ENCODE results near the gene MRPL42. TPM values are rescaled to one million over a fixed set of nuclear protein-coding genes. Genes with fewer than 3 reads are reported as not detected.
A peak's percentile ranks its signal among the peaks of the same experiment; 100 is the strongest.

Gene MRPL42
- total RNA-seq, 2 donors from 2014 or later: 34.7 to 39.9 TPM

DNA sequence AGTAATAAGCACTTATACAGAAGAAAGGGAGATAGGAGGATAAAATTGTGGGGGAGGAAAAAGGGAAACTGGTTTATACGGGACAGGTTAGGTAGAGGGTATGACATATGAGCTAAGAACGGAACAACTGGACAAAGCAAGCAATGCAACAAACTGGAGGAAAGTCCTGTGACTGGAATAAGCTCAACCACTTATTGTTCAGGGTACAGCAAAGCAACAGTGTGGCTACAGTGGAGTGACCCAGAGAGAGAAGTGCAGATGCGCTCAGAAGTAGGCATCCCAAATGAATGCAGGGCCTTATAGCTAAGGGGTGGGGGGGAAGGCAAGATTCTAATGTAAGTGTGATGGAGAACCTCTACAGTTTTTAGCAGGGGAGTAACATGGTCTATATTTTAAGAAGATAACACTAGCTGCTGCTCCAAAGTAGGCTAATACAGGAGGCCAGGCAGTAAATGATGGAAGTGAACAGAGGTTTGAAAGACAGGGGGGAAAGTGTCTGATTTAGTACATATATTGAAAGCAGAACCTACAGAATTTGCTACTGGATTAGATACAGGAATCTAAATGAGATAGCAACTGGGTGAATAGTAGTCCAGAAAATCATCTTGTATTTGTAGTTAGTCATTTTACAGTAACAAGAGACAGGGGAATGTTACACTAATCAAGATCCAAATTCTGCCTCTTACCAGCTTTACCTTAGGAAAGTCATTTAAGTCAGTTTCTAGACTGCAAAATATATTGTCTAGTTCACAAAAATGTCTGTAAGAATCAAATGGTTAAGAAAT lies 28.9 kb upstream of the MRPL42 start:
- Mint-ChIP-seq H3K4me3 (peak overlapping the region; percentile 95), H3K36me3 (ENCODE audit: low read depth) (no peaks in the 10 kb centered on the region), H3K27ac (peak overlapping the region; percentile 89), H3K4me1 (peaks cover 63% of the 10 kb centered on the region), H3K27me3 (no peaks in the 10 kb centered on the region)
- ATAC-seq: no peak
- H3K9me3 ChIP-seq (ENCODE audit: control insufficient read depth, low read length, poor library complexity, severe bottlenecking): no peaks in the 10 kb centered on the region
- no peak for DNase-seq

DNA sequence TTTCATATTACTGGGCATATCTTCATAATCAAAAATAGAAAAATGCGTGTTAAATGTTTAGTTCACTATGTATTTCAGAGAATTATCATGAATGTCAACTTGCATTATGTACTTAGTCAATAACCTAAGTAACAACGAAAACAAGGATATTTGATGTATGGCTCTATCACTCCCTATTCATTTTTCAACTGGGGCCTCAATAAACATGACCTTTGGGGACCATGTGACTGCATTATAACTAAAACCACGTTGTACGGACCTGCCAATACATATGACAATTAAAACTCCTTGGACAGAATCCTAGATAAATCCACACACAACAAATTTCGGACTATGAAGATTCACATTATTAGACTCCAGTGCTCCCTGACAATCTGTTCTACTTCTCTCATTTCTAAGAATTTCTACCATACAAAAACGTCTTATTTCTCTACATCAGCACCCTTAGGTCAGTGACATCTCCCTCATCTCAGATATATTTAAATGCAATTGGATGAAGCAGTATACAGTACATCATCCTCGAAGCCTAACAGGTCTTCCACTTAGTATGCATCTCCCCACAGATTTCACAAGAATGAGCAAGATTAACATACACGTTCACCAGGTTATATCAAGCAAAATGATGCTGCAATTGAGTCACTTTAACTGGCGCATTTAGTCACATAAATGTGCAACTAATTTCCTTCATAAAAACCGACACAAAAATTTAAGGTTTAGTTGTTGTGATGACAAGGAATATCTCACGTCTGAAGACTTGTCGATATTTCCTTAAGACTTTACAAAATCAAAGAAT lies 27.1 kb upstream of the MRPL42 start:
- Mint-ChIP-seq H3K36me3 (ENCODE audit: low read depth) (no peaks in the 10 kb centered on the region), H3K27me3 (no peaks in the 10 kb centered on the region), H3K27ac (peak overlapping the region; percentile 97), H3K4me3 (peak overlapping the region; percentile 95), H3K4me1 (peaks cover 55% of the 10 kb centered on the region)
- no peak for DNase-seq
- H3K9me3 ChIP-seq (ENCODE audit: control insufficient read depth, low read length, poor library complexity, severe bottlenecking): no peaks in the 10 kb centered on the region
- no peak for ATAC-seq

DNA sequence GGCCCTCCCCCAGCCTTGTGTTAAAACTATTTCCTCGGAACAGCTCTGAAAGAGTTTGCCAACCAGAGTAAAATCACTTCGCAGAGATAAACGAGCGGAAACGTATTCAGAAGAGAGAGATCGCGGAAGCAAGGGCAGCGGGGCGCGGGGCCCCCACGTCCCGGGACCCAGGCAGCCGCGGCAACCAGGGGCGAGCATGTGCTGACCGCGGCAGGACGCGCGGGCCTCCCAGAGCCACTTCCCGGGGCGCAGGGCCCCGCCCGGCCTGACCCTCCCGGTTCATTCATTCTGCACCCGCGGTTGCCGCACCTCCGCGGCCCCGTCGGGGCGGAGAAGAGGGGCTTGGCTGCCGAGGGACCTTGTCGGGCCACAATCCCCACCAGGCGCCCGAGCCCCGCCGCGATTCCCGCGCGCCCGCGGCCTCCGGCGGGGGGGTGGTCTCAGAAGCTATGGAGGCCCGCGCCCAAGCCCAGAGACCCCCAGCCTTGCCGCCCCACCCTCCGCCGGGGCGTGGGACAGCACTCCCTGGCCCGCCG lies 26.2 kb upstream of the MRPL42 start:
- peak overlapping the region; percentile 95 for H3K4me3 Mint-ChIP-seq
- no peak for ATAC-seq
- H3K36me3 Mint-ChIP-seq (ENCODE audit: low read depth): no peaks in the 10 kb centered on the region
- DNase-seq: peak; percentile 17 to 38 (median 34)
- H3K4me1 Mint-ChIP-seq: peaks cover 51% of the 10 kb centered on the region
- no peaks in the 10 kb centered on the region for H3K9me3 ChIP-seq (ENCODE audit: control insufficient read depth, low read length, poor library complexity, severe bottlenecking)
- H3K27me3 Mint-ChIP-seq: no peaks in the 10 kb centered on the region
- H3K27ac Mint-ChIP-seq: peak overlapping the region; percentile 99

DNA sequence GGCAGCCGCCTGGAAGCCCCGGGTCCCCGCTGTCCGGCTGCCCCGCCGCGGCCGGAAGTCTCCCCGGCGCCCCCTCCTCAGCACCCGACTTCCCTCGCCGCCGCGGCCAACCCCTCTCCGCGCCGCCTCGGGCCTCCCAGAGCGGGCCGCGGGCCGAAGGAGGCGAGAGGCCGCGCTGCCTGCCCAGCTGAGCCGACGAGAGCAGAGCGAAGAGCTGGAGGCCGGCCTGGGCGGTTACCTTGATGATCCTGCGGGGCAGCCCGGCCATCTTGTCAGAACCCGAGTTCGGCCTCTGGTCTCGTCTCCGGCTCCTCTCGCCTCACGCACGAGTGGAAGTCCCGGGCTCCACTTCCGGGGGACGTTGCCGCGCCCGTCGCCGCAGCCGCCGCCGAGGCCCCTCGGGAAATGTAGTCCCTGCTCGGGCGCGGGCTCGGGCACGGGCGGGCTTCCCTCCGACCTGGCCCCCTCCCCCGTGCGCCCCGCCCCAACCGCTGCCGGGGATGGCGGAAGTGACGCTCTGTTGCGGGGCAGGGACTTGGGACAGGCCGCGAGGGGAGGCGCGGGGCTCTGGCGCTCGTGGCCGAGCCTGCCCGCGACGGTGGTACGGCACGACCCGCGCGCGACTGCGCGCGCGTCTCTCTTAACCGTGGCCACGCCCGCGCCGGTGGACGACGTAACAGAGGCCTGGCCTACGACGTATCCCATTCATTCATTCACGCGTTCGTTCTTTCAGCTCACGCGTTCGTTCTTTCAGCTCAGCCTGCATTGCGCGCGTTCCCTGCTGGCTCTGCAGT lies 25.5 kb upstream of the MRPL42 start, which contains the start of gene UBE2N:
TSS of gene UBE2N (minus strand) at position 331 of the 794 bp plus-strand sequence. CDS start at position 268, 63 bp downstream.
- ATAC-seq (peak; percentile 85), DNase-seq (peak; percentile 96 to 98 (median 96))
- peak within 1 kb of the TSS; percentile 99 for H3K27ac Mint-ChIP-seq
- H3K36me3 Mint-ChIP-seq (ENCODE audit: low read depth): no peaks in the 10 kb centered on the region
- H3K4me1 Mint-ChIP-seq: peaks cover 44% of the 10 kb centered on the region
- H3K4me3 Mint-ChIP-seq: peak within 1 kb of the TSS; percentile 97
- H3K9me3 ChIP-seq (ENCODE audit: control insufficient read depth, low read length, poor library complexity, severe bottlenecking): no peaks in the 10 kb centered on the region
- no peaks in the 10 kb centered on the region for H3K27me3 Mint-ChIP-seq

DNA sequence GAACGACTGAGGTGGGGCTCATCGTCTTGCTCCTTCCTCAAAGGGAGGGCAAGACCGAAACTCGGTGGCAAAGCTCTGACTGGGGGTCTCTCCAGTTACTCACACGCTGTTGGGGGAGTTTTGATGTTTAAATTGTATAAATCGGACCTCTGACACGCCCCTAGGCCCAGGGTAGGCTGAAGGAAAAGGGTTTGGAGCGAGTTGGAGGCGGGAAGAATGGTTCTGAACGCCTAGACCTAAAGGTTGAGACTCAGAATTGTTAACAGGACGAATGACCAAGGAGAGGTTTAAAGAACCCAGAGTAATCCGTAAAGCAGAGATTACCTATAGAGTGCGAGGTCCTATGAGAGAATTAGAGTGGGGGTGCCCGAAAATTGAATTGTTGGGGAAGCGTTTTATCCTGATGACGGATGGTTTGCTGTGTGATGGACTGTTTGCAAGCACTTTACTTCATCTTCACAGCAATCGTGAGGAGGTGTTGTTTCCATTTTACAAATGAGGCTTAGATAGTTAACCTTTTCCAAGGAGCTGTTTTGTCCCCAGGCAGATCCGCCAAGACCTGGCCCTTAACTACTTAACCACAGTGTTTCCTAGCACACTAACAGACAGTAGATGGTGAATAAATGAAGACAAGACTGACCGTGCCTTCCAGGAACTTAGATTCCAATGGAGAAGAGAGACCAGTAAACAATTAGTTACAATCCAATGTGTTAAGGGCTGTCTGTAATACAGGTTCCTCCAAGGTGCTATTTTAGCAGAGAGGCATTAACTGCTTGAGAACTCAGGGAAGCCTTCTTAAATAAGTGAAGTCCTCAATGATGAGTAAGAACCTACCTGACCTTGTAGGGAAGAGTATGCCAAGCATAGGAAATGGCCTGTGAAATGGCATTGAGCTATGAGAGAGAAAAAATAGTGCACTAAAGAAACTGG lies 24.6 kb upstream of the MRPL42 start:
- no peaks in the 10 kb centered on the region for H3K27me3 Mint-ChIP-seq
- ATAC-seq (no peak), DNase-seq (no peak)
- H3K4me3 Mint-ChIP-seq: peak overlapping the region; percentile 97
- peaks cover 44% of the 10 kb centered on the region for H3K4me1 Mint-ChIP-seq
- H3K9me3 ChIP-seq (ENCODE audit: control insufficient read depth, low read length, poor library complexity, severe bottlenecking): no peaks in the 10 kb centered on the region
- peaks cover 2% of the 10 kb centered on the region for H3K36me3 Mint-ChIP-seq (ENCODE audit: low read depth)
- peak overlapping the region; percentile 99 for H3K27ac Mint-ChIP-seq

DNA sequence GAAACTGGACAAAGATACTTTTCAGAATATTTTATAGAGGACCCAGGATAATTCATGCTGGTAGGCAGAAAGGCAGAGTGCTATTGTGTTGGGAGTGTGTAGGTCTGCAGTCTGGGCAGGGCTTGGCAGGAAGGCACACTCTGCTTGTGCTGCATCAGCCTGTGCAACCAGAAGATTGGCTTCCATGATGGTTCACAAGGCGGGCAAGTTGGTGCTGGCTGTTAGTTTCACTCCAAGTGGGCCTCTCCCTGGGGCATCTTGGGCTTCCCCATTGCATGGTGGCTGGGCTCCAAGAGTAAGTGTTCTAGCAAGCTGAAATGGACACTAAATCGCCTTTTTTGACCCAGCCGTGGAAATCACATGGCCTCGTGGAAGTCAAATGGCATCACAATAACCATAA lies 23.7 kb upstream of the MRPL42 start:
- ATAC-seq: no peak
- peaks cover 39% of the 10 kb centered on the region for H3K4me1 Mint-ChIP-seq
- no peak for DNase-seq
- H3K27ac Mint-ChIP-seq: peak overlapping the region; percentile 99
- peaks cover 2% of the 10 kb centered on the region for H3K36me3 Mint-ChIP-seq (ENCODE audit: low read depth)
- H3K4me3 Mint-ChIP-seq: no peak overlapping the region
- no peaks in the 10 kb centered on the region for H3K27me3 Mint-ChIP-seq
- no peaks in the 10 kb centered on the region for H3K9me3 ChIP-seq (ENCODE audit: control insufficient read depth, low read length, poor library complexity, severe bottlenecking)

DNA sequence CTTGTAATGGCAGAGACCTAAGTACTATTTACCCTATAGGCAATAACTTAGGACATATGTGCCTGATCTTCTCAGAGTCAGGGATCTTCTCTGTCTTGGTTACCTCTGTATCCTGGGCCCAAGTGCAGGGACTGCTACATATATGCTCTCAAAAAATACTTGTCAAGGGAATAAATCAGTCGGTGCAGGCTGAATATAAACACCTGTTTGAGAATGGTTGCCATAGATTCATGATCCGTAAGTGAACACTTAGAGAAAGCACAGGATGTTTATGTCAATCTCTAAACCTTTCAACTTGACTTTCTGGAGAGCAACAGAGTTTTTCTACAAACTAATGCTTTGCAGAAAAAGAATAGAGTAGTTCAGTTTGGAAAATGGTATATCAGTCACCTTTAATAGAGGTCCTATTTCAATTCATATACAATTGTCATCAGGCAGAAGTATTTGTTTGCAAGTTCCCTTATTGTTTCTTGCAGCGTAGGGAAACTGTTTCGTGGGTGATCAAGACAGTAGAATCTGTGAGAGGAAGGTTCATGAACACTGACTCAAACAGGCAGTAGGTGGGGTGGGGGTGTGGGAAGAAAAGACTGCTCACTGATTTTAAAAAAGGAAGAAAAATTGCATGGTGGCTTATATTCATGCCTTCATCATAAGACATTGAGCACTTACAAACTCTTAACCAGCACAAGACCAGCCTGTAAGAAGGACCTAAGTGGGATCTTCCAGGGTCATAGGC lies 19.6 kb upstream of the MRPL42 start:
- H3K9me3 ChIP-seq (ENCODE audit: control insufficient read depth, low read length, poor library complexity, severe bottlenecking): no peaks in the 10 kb centered on the region
- ATAC-seq (peak; percentile 76), DNase-seq (no peak)
- Mint-ChIP-seq H3K36me3 (ENCODE audit: low read depth) (peaks cover 2% of the 10 kb centered on the region), H3K27me3 (no peaks in the 10 kb centered on the region), H3K27ac (peak overlapping the region; percentile 84), H3K4me3 (peak overlapping the region; percentile 12), H3K4me1 (peaks cover 18% of the 10 kb centered on the region)

DNA sequence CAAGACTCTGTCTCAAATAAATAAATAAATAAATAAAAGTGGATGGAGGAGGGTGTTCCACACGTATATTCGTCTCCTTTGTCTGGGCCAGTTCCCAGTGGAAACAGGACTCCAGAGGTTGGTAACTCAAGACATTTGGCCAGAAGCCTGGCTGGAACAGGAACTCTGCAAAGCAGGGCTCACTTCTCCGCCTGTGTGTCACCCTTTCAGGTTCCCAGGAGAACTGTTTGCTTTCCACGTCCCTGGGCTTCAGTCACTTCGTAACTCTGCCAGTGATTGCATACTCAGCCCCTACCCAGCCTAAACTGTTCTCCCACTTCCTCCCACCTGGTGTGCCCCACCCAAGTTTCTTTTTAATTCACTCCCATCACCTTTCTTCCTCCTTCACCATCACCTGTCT lies 18.5 kb upstream of the MRPL42 start:
- Mint-ChIP-seq H3K36me3 (ENCODE audit: low read depth) (peaks cover 2% of the 10 kb centered on the region), H3K27me3 (no peaks in the 10 kb centered on the region), H3K27ac (peak overlapping the region; percentile 84), H3K4me3 (no peak overlapping the region), H3K4me1 (peaks cover 18% of the 10 kb centered on the region)
- no peaks in the 10 kb centered on the region for H3K9me3 ChIP-seq (ENCODE audit: control insufficient read depth, low read length, poor library complexity, severe bottlenecking)
- ATAC-seq (no peak), DNase-seq (no peak)

DNA sequence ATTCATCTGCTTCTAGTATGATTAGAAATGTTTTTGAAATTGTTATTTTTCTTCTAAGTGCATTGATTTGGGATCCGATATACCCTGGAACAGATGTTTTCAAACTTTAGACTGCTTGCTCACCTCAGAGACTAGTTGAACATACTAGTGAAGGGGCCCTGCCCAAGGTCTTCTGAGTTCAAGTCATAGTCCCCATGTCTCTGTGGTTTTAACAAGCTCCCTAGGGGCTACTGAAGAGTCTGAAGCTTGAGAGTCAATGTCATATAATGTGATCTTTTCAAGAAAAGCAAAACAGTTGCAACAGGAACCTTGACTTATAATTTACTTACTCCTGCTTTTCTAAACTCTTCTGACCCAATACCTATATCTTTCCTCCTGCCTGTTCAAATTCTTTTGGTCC lies 18.0 kb upstream of the MRPL42 start:
- H3K4me3 Mint-ChIP-seq: no peak overlapping the region
- no peaks in the 10 kb centered on the region for H3K9me3 ChIP-seq (ENCODE audit: control insufficient read depth, low read length, poor library complexity, severe bottlenecking)
- peaks cover 2% of the 10 kb centered on the region for H3K36me3 Mint-ChIP-seq (ENCODE audit: low read depth)
- H3K4me1 Mint-ChIP-seq: peaks cover 18% of the 10 kb centered on the region
- ATAC-seq (no peak), DNase-seq (no peak)
- no peaks in the 10 kb centered on the region for H3K27me3 Mint-ChIP-seq
- H3K27ac Mint-ChIP-seq: peak overlapping the region; percentile 84

DNA sequence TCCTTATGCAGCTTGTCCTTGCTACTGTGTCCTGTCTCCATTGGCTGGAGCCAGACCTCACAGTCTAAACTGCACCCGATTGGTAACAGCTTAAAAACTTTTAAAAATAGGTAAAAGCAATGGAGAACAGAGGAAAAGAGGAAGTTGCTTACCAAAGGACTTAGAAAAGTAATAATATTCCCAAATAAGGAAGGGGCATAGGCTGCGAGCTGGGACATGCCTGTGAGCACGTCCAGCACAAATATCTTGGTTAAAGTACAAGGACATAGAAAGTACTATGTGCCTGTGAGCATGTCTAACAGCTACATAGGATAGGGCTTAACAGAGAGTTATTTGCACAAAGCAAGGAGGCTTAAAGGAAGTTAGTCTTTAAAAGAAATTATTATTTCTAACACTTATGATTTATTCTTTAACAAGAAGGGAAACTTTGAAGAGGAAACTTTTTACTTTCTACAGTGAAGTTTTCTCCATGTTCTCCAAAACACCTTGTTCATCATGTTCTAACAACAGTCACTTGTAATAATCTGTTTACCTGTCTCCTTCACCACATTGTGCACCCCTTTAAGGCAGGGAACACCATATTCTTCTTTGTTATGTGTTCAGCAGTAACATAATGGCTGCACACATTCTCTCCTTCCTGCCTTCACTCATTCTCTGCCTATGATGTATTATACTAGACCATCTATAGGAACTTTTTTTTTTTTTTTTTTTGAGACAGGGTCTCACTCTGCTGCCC lies 15.7 kb upstream of the MRPL42 start:
- no peaks in the 10 kb centered on the region for H3K9me3 ChIP-seq (ENCODE audit: control insufficient read depth, low read length, poor library complexity, severe bottlenecking)
- DNase-seq (no peak), ATAC-seq (no peak)
- H3K27ac Mint-ChIP-seq: no peak overlapping the region
- H3K4me1 Mint-ChIP-seq: peaks cover 18% of the 10 kb centered on the region
- no peak overlapping the region for H3K4me3 Mint-ChIP-seq
- H3K36me3 Mint-ChIP-seq (ENCODE audit: low read depth): peaks cover 2% of the 10 kb centered on the region
- no peaks in the 10 kb centered on the region for H3K27me3 Mint-ChIP-seq

DNA sequence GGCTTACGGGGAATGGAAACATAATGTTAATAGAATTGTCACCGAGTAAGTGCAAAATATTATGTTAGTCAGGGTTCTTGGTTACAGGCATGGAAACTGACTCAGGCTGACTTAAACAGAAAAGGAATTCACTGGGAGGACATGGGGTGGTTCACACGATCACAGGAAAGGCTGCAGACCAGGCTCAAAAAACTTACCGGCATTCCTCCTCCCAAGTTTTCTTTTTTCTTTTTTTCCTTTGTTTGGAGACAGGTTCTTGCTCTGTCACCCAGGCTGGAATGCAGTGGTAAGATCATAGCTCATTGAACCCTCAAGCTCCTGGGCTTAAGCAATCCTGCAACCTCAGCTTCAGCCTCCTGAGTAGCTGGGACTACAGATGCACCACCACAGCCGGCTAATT lies 13.7 kb upstream of the MRPL42 start:
- Mint-ChIP-seq H3K4me3 (no peak overlapping the region), H3K27me3 (no peaks in the 10 kb centered on the region), H3K27ac (no peak overlapping the region), H3K36me3 (ENCODE audit: low read depth) (no peaks in the 10 kb centered on the region), H3K4me1 (peaks cover 7% of the 10 kb centered on the region)
- DNase-seq: no peak
- no peak for ATAC-seq
- no peaks in the 10 kb centered on the region for H3K9me3 ChIP-seq (ENCODE audit: control insufficient read depth, low read length, poor library complexity, severe bottlenecking)
